Right atrium auricular region (tissue), 2 donors: ENCODE results near the gene CD4. TPM values are rescaled to one million over a fixed set of nuclear protein-coding genes. Genes with fewer than 3 reads are reported as not detected.

Experiments
- DNase-seq: peaks from one replicate; pipeline ENCODE4 v3.0.0-alpha.2; 2019; ENCODE audit warnings: low spot score
- H3K27ac ChIP-seq, 2 donors: fragments of 200-600 bp; sonication (generic); 1 replicate in 1 of 2; 2 replicates in 1 of 2; pipeline ENCODE4 v1.5.1; 2016 to 2019
- H3K27me3 ChIP-seq, 2 donors: fragments of 200-600 bp; sonication (generic); one replicate each; pipeline versions ENCODE4 v1.5.1 to v1.6.0; 2017 to 2019
- H3K36me3 ChIP-seq: fragments of 200-600 bp; sonication (generic); one replicate; pipeline ENCODE4 v1.5.1; 2016
- H3K4me1 ChIP-seq, 2 donors: fragments of 200-600 bp; sonication (generic); one replicate each; pipeline versions ENCODE4 v1.5.1 to v1.6.0; 2017 to 2019
- H3K4me3 ChIP-seq, 2 donors: fragments of 200-600 bp; sonication (generic); 1 replicate in 1 of 2; 2 replicates in 1 of 2; pipeline ENCODE4 v1.5.1; 2017 to 2019; ENCODE audit warnings: mild to moderate bottlenecking in 1 of 2, moderate library complexity in 1 of 2
- H3K9me3 ChIP-seq, 2 donors: fragments of 200-600 bp; sonication (generic); one replicate each; pipeline ENCODE4 v1.5.1; 2019
- total RNA-seq, 2 donors: library from RNA; depleted of rRNA; stranded (reverse); fragments of >200 nt; gene quantifications; one replicate each; pipeline ENCODE4 v1.1.0, GENCODE V29; 2016
- TF ChIP-seq, protein P1 (sequence below), 2 donors: fragments of 200-600 bp; sonication (generic); IDR thresholded peaks; one replicate each; pipeline ENCODE4 v1.5.1; 2019; ENCODE audit warnings: antibody characterized with exemption in 2 of 2

CD4 gene
- total RNA-seq, 2 donors from 2014 or later, result 3.2 to 7.3 TPM

- TF ChIP-seq, protein P1, sequence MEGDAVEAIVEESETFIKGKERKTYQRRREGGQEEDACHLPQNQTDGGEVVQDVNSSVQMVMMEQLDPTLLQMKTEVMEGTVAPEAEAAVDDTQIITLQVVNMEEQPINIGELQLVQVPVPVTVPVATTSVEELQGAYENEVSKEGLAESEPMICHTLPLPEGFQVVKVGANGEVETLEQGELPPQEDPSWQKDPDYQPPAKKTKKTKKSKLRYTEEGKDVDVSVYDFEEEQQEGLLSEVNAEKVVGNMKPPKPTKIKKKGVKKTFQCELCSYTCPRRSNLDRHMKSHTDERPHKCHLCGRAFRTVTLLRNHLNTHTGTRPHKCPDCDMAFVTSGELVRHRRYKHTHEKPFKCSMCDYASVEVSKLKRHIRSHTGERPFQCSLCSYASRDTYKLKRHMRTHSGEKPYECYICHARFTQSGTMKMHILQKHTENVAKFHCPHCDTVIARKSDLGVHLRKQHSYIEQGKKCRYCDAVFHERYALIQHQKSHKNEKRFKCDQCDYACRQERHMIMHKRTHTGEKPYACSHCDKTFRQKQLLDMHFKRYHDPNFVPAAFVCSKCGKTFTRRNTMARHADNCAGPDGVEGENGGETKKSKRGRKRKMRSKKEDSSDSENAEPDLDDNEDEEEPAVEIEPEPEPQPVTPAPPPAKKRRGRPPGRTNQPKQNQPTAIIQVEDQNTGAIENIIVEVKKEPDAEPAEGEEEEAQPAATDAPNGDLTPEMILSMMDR (IDR thresholded peaks at IDR 0.05), result no peak
- H3K4me1 ChIP-seq, result peaks cover 0 to 46% of the 10 kb centered on the region in 2 donors
- H3K27ac ChIP-seq, result no peak overlapping the region
Observed at GRCh38 chr12:6773590-6774351, 15.6 kb upstream of the CD4 start.

GRCh38 chr12:6774499-6775062 is 14.7 kb upstream of the CD4 start:
- H3K36me3 ChIP-seq, result peaks cover 6% of the 10 kb centered on the region
- H3K27me3 ChIP-seq, result no peaks in the 10 kb centered on the region
- H3K4me3 ChIP-seq, result no peak overlapping the region
- TF ChIP-seq, protein P1 (IDR thresholded peaks at IDR 0.05), result no peak
- DNase-seq, result no peak
- H3K4me1 ChIP-seq, result peaks cover 0 to 42% of the 10 kb centered on the region in 2 donors
- no peaks in the 10 kb centered on the region for H3K9me3 ChIP-seq
- no peak overlapping the region for H3K27ac ChIP-seq

More at GRCh38 chr12:6773590-6774351, 15.6 kb upstream of the CD4 start:
- H3K27me3 ChIP-seq, result no peaks in the 10 kb centered on the region
- peaks cover 6% of the 10 kb centered on the region for H3K36me3 ChIP-seq
- DNase-seq, result no peak
- no peaks in the 10 kb centered on the region for H3K9me3 ChIP-seq
- H3K4me3 ChIP-seq, result peak overlapping the region in 1 of 2 donors; percentile 29

- Histone ChIP-seq H3K27me3 (no peaks in the 10 kb centered on the region), H3K27ac (no peak overlapping the region), H3K4me3 (no peak overlapping the region), H3K4me1 (peaks cover 0 to 37% of the 10 kb centered on the region in 2 donors), H3K9me3 (no peaks in the 10 kb centered on the region), H3K36me3 (no peaks in the 10 kb centered on the region)
- TF ChIP-seq, protein P1 (IDR thresholded peaks at IDR 0.05), result no peak
- DNase-seq, result no peak
Observed at GRCh38 chr12:6775185-6776174, 13.8 kb upstream of the CD4 start.

- Histone ChIP-seq H3K36me3 (no peaks in the 10 kb centered on the region), H3K4me3 (no peak overlapping the region), H3K4me1 (peaks cover 0 to 28% of the 10 kb centered on the region in 2 donors), H3K27me3 (no peaks in the 10 kb centered on the region), H3K9me3 (no peaks in the 10 kb centered on the region), H3K27ac (no peak overlapping the region)
- no peak for DNase-seq
- TF ChIP-seq, protein P1 (IDR thresholded peaks at IDR 0.05), result no peak
Observed at GRCh38 chr12:6777386-6777785, 11.9 kb upstream of the CD4 start.

DNA sequence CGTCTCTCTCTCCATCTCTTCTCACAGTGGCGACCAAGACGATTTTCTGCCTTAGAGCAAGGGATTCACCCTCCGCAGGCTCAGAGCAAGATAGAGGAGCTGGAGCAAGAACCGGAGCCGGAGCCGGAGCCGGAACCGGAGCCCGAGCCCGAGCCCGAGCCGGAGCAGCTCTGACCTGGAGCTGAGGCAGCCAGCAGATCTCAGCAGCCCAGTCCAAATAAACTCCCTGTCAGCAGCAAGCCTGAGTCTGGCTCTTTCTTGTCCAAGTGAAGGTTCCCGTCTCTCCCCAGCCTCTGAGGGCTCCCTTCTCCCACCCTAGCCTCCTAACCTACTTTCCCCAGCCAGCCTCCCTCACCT is 11.1 kb upstream of the CD4 start:
- DNase-seq, result no peak
- H3K4me3 ChIP-seq, result peak overlapping the region in 1 of 2 donors; percentile 47
- H3K27ac ChIP-seq, result peak overlapping the region; percentile 54 to 69
- H3K4me1 ChIP-seq, result peaks cover 0 to 23% of the 10 kb centered on the region in 2 donors
- TF ChIP-seq, protein P1 (IDR thresholded peaks at IDR 0.05), result no peak
- H3K27me3 ChIP-seq, result no peaks in the 10 kb centered on the region
- H3K36me3 ChIP-seq, result no peaks in the 10 kb centered on the region
- no peaks in the 10 kb centered on the region for H3K9me3 ChIP-seq
